Memory B cell (primary cell): Measurements from ENCODE around the gene RABGAP1L.
A peak's percentile ranks its signal among the peaks of the same experiment; 100 is the strongest.
"Not testable (repeated sequence)": the region's sequence is repeated elsewhere in the genome, so short reads cannot be mapped to it uniquely, and the experiment has no call there.

ENCODE experiments used
- ATAC-seq: fragments of 150-1000 bp; cut with Tn5 transposase; 2 replicates; pipeline ENCODE4 v1.10.0; 2021; ENCODE audit warnings: low read depth, mild to moderate bottlenecking, moderate library complexity
- DNase-seq, 2 donors: peaks; one replicate each; pipeline ENCODE4 v3.0.0; 2022; ENCODE audit warnings: low spot score in 2 of 2
- H3K27ac Mint-ChIP-seq: one replicate; pipeline ENCODE4 v1.8.0; 2022; ENCODE audit warnings: mild to moderate bottlenecking, moderate library complexity, mixed read lengths
- H3K27me3 Mint-ChIP-seq: one replicate; pipeline ENCODE4 v1.8.0; 2022; ENCODE audit warnings: mixed read lengths
- H3K36me3 Mint-ChIP-seq: one replicate; pipeline ENCODE4 v1.8.0; 2022; ENCODE audit warnings: mild to moderate bottlenecking, mixed read lengths
- H3K4me1 Mint-ChIP-seq: one replicate; pipeline ENCODE4 v1.8.0; 2022; ENCODE audit warnings: mixed read lengths
- H3K4me3 Mint-ChIP-seq: one replicate; pipeline ENCODE4 v1.8.0; 2022; ENCODE audit warnings: mild to moderate bottlenecking, moderate library complexity, mixed read lengths
- H3K9me3 Mint-ChIP-seq: one replicate; pipeline ENCODE4 v1.8.0; 2022; ENCODE audit warnings: mixed read lengths

The RABGAP1L gene

GRCh38 chr1:175005085-175005783 is 845.9 kb downstream of the RABGAP1L start:
- no peak overlapping the region for H3K4me3 Mint-ChIP-seq
- peaks cover 29% of the 10 kb centered on the region for H3K4me1 Mint-ChIP-seq
- H3K27me3 Mint-ChIP-seq, result no peaks in the 10 kb centered on the region
- DNase-seq (no peak), ATAC-seq (no peak)
- H3K36me3 Mint-ChIP-seq, result peaks cover 16% of the 10 kb centered on the region
- H3K27ac Mint-ChIP-seq, result no peak overlapping the region
- H3K9me3 Mint-ChIP-seq, result no peaks in the 10 kb centered on the region

GRCh38 chr1:175009532-175009931 is 850.2 kb downstream of the RABGAP1L start:
- DNase-seq (no peak), ATAC-seq (no peak)
- H3K27ac Mint-ChIP-seq, result peak overlapping the region; percentile 66
- no peak overlapping the region for H3K4me3 Mint-ChIP-seq
- peaks cover 33% of the 10 kb centered on the region for H3K36me3 Mint-ChIP-seq
- peaks cover 8% of the 10 kb centered on the region for H3K4me1 Mint-ChIP-seq
- H3K27me3 Mint-ChIP-seq, result no peaks in the 10 kb centered on the region
- H3K9me3 Mint-ChIP-seq, result no peaks in the 10 kb centered on the region

DNA sequence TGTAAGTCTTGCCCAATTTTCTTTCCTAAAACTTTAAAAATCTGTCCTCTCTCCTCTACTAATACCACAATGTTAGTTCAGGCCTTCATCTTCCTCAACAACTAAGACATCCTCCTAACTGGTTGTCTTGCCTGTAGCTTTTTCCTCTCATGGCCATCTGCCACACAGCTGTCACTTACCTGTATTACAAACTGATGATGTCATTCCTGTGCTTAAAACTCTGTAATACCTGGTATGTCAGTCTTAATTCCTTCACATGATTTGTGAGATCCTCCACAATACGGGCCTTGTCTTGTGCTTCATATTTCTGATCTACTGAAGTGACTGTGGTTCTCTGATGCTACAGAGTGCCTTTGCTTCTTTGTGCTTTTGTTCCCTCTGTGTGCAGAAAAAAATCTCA is 854.1 kb downstream of the RABGAP1L start:
- peak overlapping the region; percentile 65 for H3K27ac Mint-ChIP-seq
- H3K36me3 Mint-ChIP-seq, result peaks cover 35% of the 10 kb centered on the region
- no peaks in the 10 kb centered on the region for H3K27me3 Mint-ChIP-seq
- DNase-seq (no peak), ATAC-seq (no peak)
- H3K4me1 Mint-ChIP-seq, result peaks cover 7% of the 10 kb centered on the region
- H3K4me3 Mint-ChIP-seq, result no peak overlapping the region
- H3K9me3 Mint-ChIP-seq, result no peaks in the 10 kb centered on the region

DNA sequence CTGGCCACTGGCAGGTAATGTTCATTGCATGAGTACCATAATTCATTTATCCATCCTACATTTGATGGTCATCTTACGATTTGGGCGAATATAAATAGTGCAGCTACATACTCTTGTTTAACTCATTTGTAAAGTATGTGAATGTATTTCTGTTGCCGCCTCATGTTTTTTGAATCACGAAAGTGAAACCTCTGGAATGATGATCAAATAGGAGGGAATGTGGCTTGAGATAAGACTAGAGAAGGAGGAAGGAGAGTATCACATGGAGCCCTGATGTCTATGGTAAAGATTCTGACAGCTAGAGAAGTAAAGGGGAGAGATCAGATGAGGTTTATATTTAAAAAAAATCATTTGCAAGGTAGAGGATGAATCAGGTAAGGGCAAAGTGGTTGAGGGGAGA is 855.9 kb downstream of the RABGAP1L start:
- Mint-ChIP-seq H3K36me3 (peaks cover 33% of the 10 kb centered on the region), H3K4me3 (no peak overlapping the region), H3K27me3 (no peaks in the 10 kb centered on the region), H3K27ac (no peak overlapping the region), H3K9me3 (no peaks in the 10 kb centered on the region), H3K4me1 (peaks cover 2% of the 10 kb centered on the region)
- ATAC-seq, result no peak
- DNase-seq, result no peak

DNA sequence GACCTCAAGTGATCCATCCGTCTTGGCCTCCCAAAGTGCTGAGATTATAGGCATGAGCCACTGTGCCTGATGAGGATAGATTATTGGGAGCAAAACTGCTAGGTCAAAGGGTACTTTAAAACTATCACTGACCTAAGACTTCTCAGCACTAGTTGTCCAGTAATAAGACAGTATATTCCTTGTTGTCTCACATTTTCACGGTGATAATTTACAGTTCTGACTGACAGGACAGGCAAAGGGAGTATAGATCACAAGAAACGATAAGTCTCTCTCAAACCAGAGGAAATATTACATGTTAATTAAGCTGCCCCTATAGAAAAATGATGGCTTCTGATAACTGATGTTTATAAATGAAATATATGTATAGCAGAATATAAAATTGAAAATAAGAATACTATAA is 860.2 kb downstream of the RABGAP1L start:
- peaks cover 22% of the 10 kb centered on the region for H3K4me1 Mint-ChIP-seq
- no peak overlapping the region for H3K4me3 Mint-ChIP-seq
- peaks cover 16% of the 10 kb centered on the region for H3K36me3 Mint-ChIP-seq
- ATAC-seq (no peak), DNase-seq (no peak)
- no peaks in the 10 kb centered on the region for H3K9me3 Mint-ChIP-seq
- no peak overlapping the region for H3K27ac Mint-ChIP-seq
- no peaks in the 10 kb centered on the region for H3K27me3 Mint-ChIP-seq

- Mint-ChIP-seq H3K27ac (peak within 1 kb of the TSS; percentile 95), H3K36me3 (peaks cover 4% of the 10 kb centered on the region), H3K4me3 (peak within 1 kb of the TSS; percentile 94), H3K9me3 (peaks cover 1% of the 10 kb centered on the region), H3K27me3 (no peaks in the 10 kb centered on the region), H3K4me1 (peaks cover 20% of the 10 kb centered on the region)
- DNase-seq, result peak; percentile 93 to 96
- ATAC-seq, result peak; percentile 91
Measured at GRCh38 chr1:175023043-175023921, 864.0 kb downstream of the RABGAP1L start, which contains the start of gene MRPS14. MRPS14 (minus strand) TSS chr1:175023425; CDS start chr1:175023408, 17 bp downstream.

- H3K27ac Mint-ChIP-seq, result peak overlapping the region; percentile 95
- not testable (repeated sequence) for ATAC-seq, H3K36me3 Mint-ChIP-seq, H3K9me3 Mint-ChIP-seq, DNase-seq, H3K27me3 Mint-ChIP-seq
- H3K4me1 Mint-ChIP-seq, result peaks cover 20% of the 10 kb centered on the region
- peak overlapping the region; percentile 94 for H3K4me3 Mint-ChIP-seq
Measured at GRCh38 chr1:175023922-175024242, 864.6 kb downstream of the RABGAP1L start.

DNA sequence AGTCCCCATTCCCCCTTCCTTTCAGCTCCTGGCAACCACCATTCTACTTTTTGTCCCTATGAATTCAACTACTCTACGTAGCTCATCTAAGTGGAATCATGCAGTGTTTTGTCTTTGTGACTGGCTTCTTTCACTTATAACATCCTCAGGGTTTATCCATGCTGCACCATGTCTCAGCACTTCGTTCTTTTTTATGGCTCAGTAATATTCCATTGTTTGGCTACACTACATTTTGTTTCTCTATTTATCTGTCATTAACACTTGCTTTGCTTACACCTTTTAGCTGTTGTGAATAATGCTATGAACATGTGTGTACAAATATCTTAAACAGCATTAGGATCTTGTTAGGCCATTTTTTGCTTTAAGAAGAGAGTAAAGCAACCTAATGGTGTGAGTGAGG is 865.5 kb downstream of the RABGAP1L start:
- Mint-ChIP-seq H3K4me3 (peak overlapping the region; percentile 5), H3K36me3 (peaks cover 2% of the 10 kb centered on the region), H3K4me1 (peaks cover 24% of the 10 kb centered on the region), H3K9me3 (peaks cover 1% of the 10 kb centered on the region), H3K27me3 (no peaks in the 10 kb centered on the region), H3K27ac (peak overlapping the region; percentile 7)
- DNase-seq (no peak), ATAC-seq (no peak)

GRCh38 chr1:175033953-175034352 is 874.6 kb downstream of the RABGAP1L start:
- no peaks in the 10 kb centered on the region for H3K27me3 Mint-ChIP-seq
- peaks cover 7% of the 10 kb centered on the region for H3K4me1 Mint-ChIP-seq
- DNase-seq (no peak), ATAC-seq (no peak)
- no peaks in the 10 kb centered on the region for H3K9me3 Mint-ChIP-seq
- H3K27ac Mint-ChIP-seq, result no peak overlapping the region
- H3K4me3 Mint-ChIP-seq, result no peak overlapping the region
- no peaks in the 10 kb centered on the region for H3K36me3 Mint-ChIP-seq

- Mint-ChIP-seq H3K4me3 (no peak overlapping the region), H3K27me3 (no peaks in the 10 kb centered on the region), H3K36me3 (no peaks in the 10 kb centered on the region), H3K9me3 (no peaks in the 10 kb centered on the region), H3K4me1 (peaks cover 2% of the 10 kb centered on the region), H3K27ac (peak overlapping the region; percentile 7)
- DNase-seq (no peak), ATAC-seq (no peak)
Measured at GRCh38 chr1:175034775-175035174, 875.5 kb downstream of the RABGAP1L start.

GRCh38 chr1:175035865-175036264 is 876.5 kb downstream of the RABGAP1L start:
- DNase-seq (no peak), ATAC-seq (no peak)
- no peaks in the 10 kb centered on the region for H3K36me3 Mint-ChIP-seq
- H3K27me3 Mint-ChIP-seq, result peaks cover 2% of the 10 kb centered on the region
- H3K4me1 Mint-ChIP-seq, result no peaks in the 10 kb centered on the region
- no peak overlapping the region for H3K4me3 Mint-ChIP-seq
- no peak overlapping the region for H3K27ac Mint-ChIP-seq
- H3K9me3 Mint-ChIP-seq, result no peaks in the 10 kb centered on the region

- no peaks in the 10 kb centered on the region for H3K4me1 Mint-ChIP-seq
- peaks cover 2% of the 10 kb centered on the region for H3K27me3 Mint-ChIP-seq
- H3K36me3 Mint-ChIP-seq, result no peaks in the 10 kb centered on the region
- no peak overlapping the region for H3K27ac Mint-ChIP-seq
- no peak overlapping the region for H3K4me3 Mint-ChIP-seq
- no peaks in the 10 kb centered on the region for H3K9me3 Mint-ChIP-seq
- ATAC-seq, result no peak
- no peak for DNase-seq
Measured at GRCh38 chr1:175036476-175036875, 877.2 kb downstream of the RABGAP1L start.

GRCh38 chr1:175037416-175037815 is 878.1 kb downstream of the RABGAP1L start:
- ATAC-seq (no peak), DNase-seq (no peak)
- Mint-ChIP-seq H3K36me3 (no peaks in the 10 kb centered on the region), H3K27ac (no peak overlapping the region), H3K4me1 (no peaks in the 10 kb centered on the region), H3K9me3 (no peaks in the 10 kb centered on the region), H3K4me3 (no peak overlapping the region), H3K27me3 (peaks cover 2% of the 10 kb centered on the region)

GRCh38 chr1:175040324-175040879 is 881.1 kb downstream of the RABGAP1L start:
- H3K4me1 Mint-ChIP-seq, result no peaks in the 10 kb centered on the region
- ATAC-seq, result no peak
- H3K4me3 Mint-ChIP-seq, result no peak overlapping the region
- no peaks in the 10 kb centered on the region for H3K36me3 Mint-ChIP-seq
- H3K9me3 Mint-ChIP-seq, result no peaks in the 10 kb centered on the region
- no peak overlapping the region for H3K27ac Mint-ChIP-seq
- H3K27me3 Mint-ChIP-seq, result peaks cover 4% of the 10 kb centered on the region
- DNase-seq, result no peak
